PC-3 (cell line): Measurements from ENCODE around the gene MYO1H. TPM values are rescaled to one million over a fixed set of nuclear protein-coding genes. Genes with fewer than 3 reads are reported as not detected.
A peak's percentile ranks its signal among the peaks of the same experiment; 100 is the strongest.

Source experiments
- ATAC-seq: fragments of 200-7000 bp; cut with Tn5 transposase; 2 replicates; pipeline ENCODE4 v1.9.1; 2020; ENCODE audit warnings: mild to moderate bottlenecking, moderate library complexity
- BruUV-seq: library from RNA; stranded (reverse); fragments of 400-500 nt; replicated peaks from 2 replicates; lab custom pipeline; 2021; lab: Mats Ljungman, UMichigan
- CTCF ChIA-PET: fragments of 300-600 bp; sonication (Branson Sonifier 250); formaldehyde crosslinking; loops from one replicate; lab custom pipeline; 2022; ENCODE audit warnings: antibody characterized with exemption; lab: Charles Lee
- POLR2A ChIA-PET: fragments of 300-600 bp; sonication (Branson Sonifier 250); formaldehyde crosslinking; loops from one replicate; lab custom pipeline; 2022; ENCODE audit warnings: antibody characterized with exemption; ENCODE audit not compliant: unreplicated experiment; lab: Charles Lee
- DNase-seq: peaks from one replicate; pipeline ENCODE4 v3.0.0-alpha.2; 2015
- H2AFZ ChIP-seq: fragments of 300-600 bp; sonication (generic); 2 replicates; pipeline ENCODE4 v1.6.0; 2016; ENCODE audit warnings: antibody characterized with exemption, low read length
- H3F3A ChIP-seq: fragments of 300-600 bp; sonication (generic); one replicate; pipeline ENCODE4 v1.6.0; 2017; ENCODE audit warnings: antibody characterized with exemption, low read length, control low read depth, mild to moderate bottlenecking; ENCODE audit not compliant: unreplicated experiment
- H3K27ac ChIP-seq: fragments of 300-600 bp; sonication (generic); 2 replicates; pipeline ENCODE4 v1.5.1; 2016; ENCODE audit warnings: mild to moderate bottlenecking, low read length
- H3K27me3 ChIP-seq: fragments of 300-600 bp; sonication (generic); 2 replicates; pipeline ENCODE4 v1.6.1; 2016; ENCODE audit warnings: low read length, mixed read lengths
- H3K36me3 ChIP-seq: fragments of 300-600 bp; sonication (generic); 2 replicates; pipeline ENCODE4 v1.6.1; 2016; ENCODE audit warnings: low read depth, mixed run types, low read length, mixed read lengths
- H3K4me1 ChIP-seq: fragments of 300-600 bp; sonication (generic); 2 replicates; pipeline ENCODE4 v1.5.1; 2016; ENCODE audit warnings: low read length; ENCODE audit not compliant: insufficient read depth
- H3K4me2 ChIP-seq: fragments of 300-600 bp; sonication (generic); 2 replicates; pipeline ENCODE4 v1.6.0; 2016; ENCODE audit warnings: low read length
- H3K4me3 ChIP-seq: fragments of 300-600 bp; sonication (generic); 2 replicates; pipeline ENCODE4 v1.5.1; 2016; ENCODE audit warnings: mild to moderate bottlenecking, low read length, mixed read lengths
- H3K79me2 ChIP-seq: fragments of 300-600 bp; sonication (generic); 2 replicates; pipeline ENCODE4 v1.6.1; 2017; ENCODE audit warnings: low read length, mixed read lengths
- H3K9ac ChIP-seq: fragments of 300-600 bp; sonication (generic); 2 replicates; pipeline ENCODE4 v1.6.0; 2016; ENCODE audit warnings: mild to moderate bottlenecking, low read length
- H3K9me2 ChIP-seq: fragments of 300-600 bp; sonication (generic); replicated peaks from 2 replicates; pipeline ENCODE4 v1.6.1; 2016; ENCODE audit warnings: mixed run types, low read length, mixed read lengths
- H3K9me3 ChIP-seq: fragments of 300-600 bp; sonication (generic); 2 replicates; pipeline ENCODE4 v1.6.1; 2016; ENCODE audit warnings: low read length, mixed read lengths
- H4K20me1 ChIP-seq: fragments of 300-600 bp; sonication (generic); 2 replicates; pipeline ENCODE4 v1.6.1; 2016; ENCODE audit warnings: low read length, mixed read lengths
- EZH2 ChIP-seq: fragments of 300-600 bp; sonication (generic); IDR thresholded peaks from one replicate; pipeline ENCODE4 v1.6.1; 2017; ENCODE audit warnings: antibody characterized with exemption, mild to moderate bottlenecking, low read length; ENCODE audit not compliant: unreplicated experiment
- EZH2phosphoT487 ChIP-seq: fragments of 300-600 bp; sonication (generic); IDR thresholded peaks from 2 replicates; pipeline ENCODE4 v1.6.1; 2018; ENCODE audit warnings: mild to moderate bottlenecking, antibody characterized with exemption, low read length, borderline replicate concordance
- intact Hi-C: fragments of 100-400 bp; cut with micrococcal nuclease; formaldehyde crosslinking; loops from 2 replicates; pipeline ENCODE4 v1.9.0; 2023
- total RNA-seq: library from RNA; depleted of rRNA; stranded (reverse); fragments of >200 nt; gene quantifications from 2 replicates; pipeline ENCODE4 v1.2.3, GENCODE V29; 2014
- TF ChIP-seq, protein P1 (sequence below): fragments of 300-600 bp; sonication (generic); conservative IDR thresholded peaks from 2 replicates; pipeline ENCODE4 v1.5.1; 2017; ENCODE audit warnings: antibody characterized with exemption, low read depth, mild to moderate bottlenecking, low read length

MYO1H gene
- total RNA-seq, 1 experiment from 2014 or later, result not detected

DNA sequence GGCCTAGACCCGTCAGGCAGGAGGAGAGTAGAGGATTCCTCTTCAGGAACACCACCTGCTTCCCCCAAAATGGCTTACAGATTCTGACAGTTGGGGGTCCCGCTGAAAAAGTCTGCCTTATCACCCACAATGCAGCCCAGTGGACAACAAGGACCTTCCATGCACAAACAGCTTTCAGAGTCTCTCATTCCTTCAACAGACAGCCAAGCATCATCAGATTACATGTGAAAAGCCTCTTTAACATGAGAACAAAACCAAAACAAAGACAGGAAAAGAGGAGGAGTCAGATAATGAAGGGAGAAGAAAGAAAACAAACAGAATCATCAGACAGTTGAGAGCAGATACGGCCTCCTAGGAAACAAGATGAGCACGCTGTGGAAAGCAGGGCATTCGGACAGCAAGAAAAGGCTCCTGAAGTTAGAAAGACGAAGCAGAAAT lies 111.1 kb downstream of the MYO1H start:
- Histone ChIP-seq H2AFZ (no peak overlapping the region), H3K27me3 (no peaks in the 10 kb centered on the region), H4K20me1 (no peaks in the 10 kb centered on the region), H3K79me2 (peaks cover 53% of the 10 kb centered on the region), H3K9ac (peak overlapping the region; percentile 21; the same call in 1 of the 2 replicates), H3K4me3 (no peak overlapping the region), H3K27ac (peak overlapping the region; percentile 48), H3K9me2 (no peaks in the 10 kb centered on the region), H3K9me3 (no peaks in the 10 kb centered on the region), H3K4me2 (no peak overlapping the region), H3K4me1 (peaks cover 51% of the 10 kb centered on the region), H3F3A (peaks cover 14% of the 10 kb centered on the region), H3K36me3 (peaks cover 51% of the 10 kb centered on the region)
- BruUV-seq, result no TSS peak
- DNase-seq, result no peak
- ChIA-PET POLR2A (no interaction called here), CTCF (no interaction called here)
- TF ChIP-seq EZH2phosphoT487 (no peak), EZH2 (no peak)
- TF ChIP-seq, protein P1, sequence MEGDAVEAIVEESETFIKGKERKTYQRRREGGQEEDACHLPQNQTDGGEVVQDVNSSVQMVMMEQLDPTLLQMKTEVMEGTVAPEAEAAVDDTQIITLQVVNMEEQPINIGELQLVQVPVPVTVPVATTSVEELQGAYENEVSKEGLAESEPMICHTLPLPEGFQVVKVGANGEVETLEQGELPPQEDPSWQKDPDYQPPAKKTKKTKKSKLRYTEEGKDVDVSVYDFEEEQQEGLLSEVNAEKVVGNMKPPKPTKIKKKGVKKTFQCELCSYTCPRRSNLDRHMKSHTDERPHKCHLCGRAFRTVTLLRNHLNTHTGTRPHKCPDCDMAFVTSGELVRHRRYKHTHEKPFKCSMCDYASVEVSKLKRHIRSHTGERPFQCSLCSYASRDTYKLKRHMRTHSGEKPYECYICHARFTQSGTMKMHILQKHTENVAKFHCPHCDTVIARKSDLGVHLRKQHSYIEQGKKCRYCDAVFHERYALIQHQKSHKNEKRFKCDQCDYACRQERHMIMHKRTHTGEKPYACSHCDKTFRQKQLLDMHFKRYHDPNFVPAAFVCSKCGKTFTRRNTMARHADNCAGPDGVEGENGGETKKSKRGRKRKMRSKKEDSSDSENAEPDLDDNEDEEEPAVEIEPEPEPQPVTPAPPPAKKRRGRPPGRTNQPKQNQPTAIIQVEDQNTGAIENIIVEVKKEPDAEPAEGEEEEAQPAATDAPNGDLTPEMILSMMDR, result no peak
- intact Hi-C loops, result no loop called here
- ATAC-seq, result no peak

DNA sequence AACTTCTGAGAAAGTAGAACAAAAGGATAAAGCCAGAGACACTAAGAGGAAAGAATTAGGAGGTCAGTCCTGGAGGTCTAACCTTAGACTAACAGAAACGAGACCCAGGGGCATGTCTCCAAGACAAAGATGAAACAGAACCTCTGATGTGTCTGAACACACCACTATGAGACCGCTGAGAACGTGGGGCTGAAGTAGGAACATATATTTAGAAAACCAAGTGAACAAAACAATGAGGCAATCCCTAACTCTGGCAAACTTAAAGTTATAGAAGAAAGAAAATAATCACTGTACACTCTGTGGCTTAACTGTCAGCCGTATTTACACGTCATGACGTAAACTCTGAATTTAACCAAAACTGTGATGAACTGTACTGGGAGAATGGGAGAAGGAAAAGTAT lies 111.5 kb downstream of the MYO1H start:
- H3K4me1 ChIP-seq, result peaks cover 56% of the 10 kb centered on the region
- H3K4me2 ChIP-seq, result no peak overlapping the region
- H3K27me3 ChIP-seq, result no peaks in the 10 kb centered on the region
- H3K9ac ChIP-seq, result no peak overlapping the region
- BruUV-seq, result no TSS peak
- H3K9me3 ChIP-seq, result no peaks in the 10 kb centered on the region
- peaks cover 58% of the 10 kb centered on the region for H3K79me2 ChIP-seq
- TF ChIP-seq EZH2phosphoT487 (no peak), EZH2 (no peak)
- TF ChIP-seq, protein P1, result no peak
- no peak overlapping the region for H2AFZ ChIP-seq
- no peak overlapping the region for H3K4me3 ChIP-seq
- DNase-seq (no peak), ATAC-seq (no peak)
- ChIA-PET CTCF (no interaction called here), POLR2A (no interaction called here)
- H3F3A ChIP-seq, result peaks cover 18% of the 10 kb centered on the region
- H4K20me1 ChIP-seq, result no peaks in the 10 kb centered on the region
- peaks cover 47% of the 10 kb centered on the region for H3K36me3 ChIP-seq
- no peak overlapping the region for H3K27ac ChIP-seq
- H3K9me2 ChIP-seq, result no peaks in the 10 kb centered on the region
- intact Hi-C loops, result no loop called here

DNA sequence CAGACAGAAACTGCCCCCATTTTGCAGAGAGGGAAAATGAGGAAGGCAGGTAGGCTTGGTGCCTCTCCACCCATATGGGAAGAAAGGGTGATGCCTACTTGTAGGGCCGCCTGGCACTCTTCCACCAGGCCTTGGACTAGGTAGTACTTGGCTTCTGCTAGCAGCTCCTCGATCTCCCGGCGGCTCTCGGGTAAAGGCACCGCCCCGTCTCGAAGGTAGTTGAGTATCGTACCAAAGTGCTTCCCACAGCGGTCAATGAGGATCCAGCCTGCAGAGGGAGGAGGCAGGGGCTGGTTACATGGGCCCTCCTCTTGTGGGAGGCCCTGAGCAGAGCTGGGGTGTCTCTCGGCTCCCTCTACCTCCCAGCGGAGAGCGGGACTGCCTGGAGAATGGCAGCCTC lies 112.8 kb downstream of the MYO1H start:
- intact Hi-C loops, result no loop called here
- H3K27me3 ChIP-seq, result no peaks in the 10 kb centered on the region
- no peak overlapping the region; the same call in 1 of the 2 replicates for H3K9ac ChIP-seq
- no peaks in the 10 kb centered on the region for H4K20me1 ChIP-seq
- CTCF ChIA-PET, result no interaction called here
- ATAC-seq (no peak), DNase-seq (no peak)
- H3K4me2 ChIP-seq, result peak overlapping the region; percentile 78; the same call in 1 of the 2 replicates
- no peaks in the 10 kb centered on the region for H3K9me3 ChIP-seq
- POLR2A ChIA-PET, result no interaction called here
- H3K9me2 ChIP-seq, result no peaks in the 10 kb centered on the region
- peaks cover 71% of the 10 kb centered on the region for H3K79me2 ChIP-seq
- peaks cover 45% of the 10 kb centered on the region for H3K36me3 ChIP-seq
- peaks cover 18% of the 10 kb centered on the region for H3F3A ChIP-seq
- H3K4me1 ChIP-seq, result peaks cover 64% of the 10 kb centered on the region
- TF ChIP-seq, protein P1, result no peak
- TF ChIP-seq EZH2phosphoT487, result no peak
- no peak for TF ChIP-seq EZH2
- H3K4me3 ChIP-seq, result no peak overlapping the region
- BruUV-seq, result no TSS peak
- peak overlapping the region; percentile 85 for H3K27ac ChIP-seq
- no peak overlapping the region for H2AFZ ChIP-seq
